Middle frontal gyrus (tissue), 1 donor: Measurements from ENCODE around the gene CDH20.

Source experiments
- DNase-seq: peaks from one replicate; pipeline ENCODE4 v3.0.0-alpha.2; 2015; ENCODE audit warnings: low spot score; ENCODE audit errors: extremely low spot score

CDH20 gene

DNA sequence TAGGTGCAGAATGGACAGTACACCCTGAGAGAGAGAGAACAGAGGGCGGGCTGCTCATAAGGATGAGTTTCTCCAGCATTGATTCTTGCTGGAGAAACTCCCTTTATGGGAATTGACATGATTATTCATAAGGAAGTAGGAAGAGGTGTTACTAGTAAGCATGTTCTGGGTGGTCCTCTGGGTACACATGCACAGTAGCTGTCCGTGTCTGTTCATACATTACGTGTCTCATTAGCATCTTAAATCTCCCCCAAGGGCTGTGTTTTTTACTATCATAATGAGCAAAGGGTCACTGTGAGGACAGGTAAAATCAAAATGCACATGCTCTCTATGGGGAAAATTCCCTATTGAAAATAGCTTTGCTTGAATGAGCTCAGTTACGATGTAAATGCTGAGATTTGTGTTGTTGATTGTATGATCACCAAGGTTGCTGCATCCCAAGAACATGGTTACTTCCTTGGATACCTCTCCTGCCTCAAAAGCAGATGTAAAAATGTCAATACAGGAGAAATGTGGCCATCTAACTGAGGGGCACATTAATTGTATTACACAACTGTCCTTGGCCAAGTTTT lies 238.9 kb downstream of the CDH20 start:
- no peak for DNase-seq

GRCh38 chr18:61572871-61573270 lies 239.6 kb downstream of the CDH20 start:
- no peak for DNase-seq

DNA sequence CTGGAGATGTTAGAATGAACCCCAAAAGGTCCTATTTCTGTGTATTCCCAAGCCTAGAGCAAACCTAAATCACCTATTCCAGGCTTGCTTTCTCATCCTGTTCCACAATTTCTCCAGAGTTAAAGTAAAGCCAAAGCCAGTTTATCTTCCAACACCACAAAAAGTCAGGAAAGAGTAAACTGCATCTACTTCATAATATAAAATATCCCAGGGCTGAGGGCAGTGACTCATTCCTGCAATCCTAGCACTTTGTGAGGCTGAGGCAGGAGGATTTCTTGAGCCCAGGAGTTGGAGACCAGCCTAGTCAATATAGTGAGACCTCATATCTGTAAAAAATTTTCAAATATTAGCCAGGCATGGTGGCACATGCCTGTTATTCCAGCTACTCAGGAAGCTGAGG lies 241.4 kb downstream of the CDH20 start:
- DNase-seq: no peak

DNA sequence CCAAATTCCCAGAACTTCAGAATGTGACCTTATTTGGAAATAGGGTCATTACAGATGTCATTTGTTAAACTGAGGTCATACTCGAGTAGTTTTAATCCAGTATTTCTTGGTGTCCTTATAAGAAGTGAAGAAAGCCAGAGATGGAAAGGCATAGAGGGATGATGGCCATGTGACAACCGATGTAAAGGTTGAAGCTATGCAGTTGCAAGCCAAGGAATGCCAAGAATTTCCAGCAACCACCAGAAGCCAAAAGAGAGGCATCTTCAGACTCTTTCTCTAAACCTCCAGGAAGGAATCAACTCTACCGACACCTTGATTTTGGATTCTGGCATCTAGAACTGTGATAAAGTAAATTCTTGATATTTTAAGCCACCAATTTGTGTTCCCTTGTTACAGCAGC lies 242.2 kb downstream of the CDH20 start:
- DNase-seq: no peak

DNA sequence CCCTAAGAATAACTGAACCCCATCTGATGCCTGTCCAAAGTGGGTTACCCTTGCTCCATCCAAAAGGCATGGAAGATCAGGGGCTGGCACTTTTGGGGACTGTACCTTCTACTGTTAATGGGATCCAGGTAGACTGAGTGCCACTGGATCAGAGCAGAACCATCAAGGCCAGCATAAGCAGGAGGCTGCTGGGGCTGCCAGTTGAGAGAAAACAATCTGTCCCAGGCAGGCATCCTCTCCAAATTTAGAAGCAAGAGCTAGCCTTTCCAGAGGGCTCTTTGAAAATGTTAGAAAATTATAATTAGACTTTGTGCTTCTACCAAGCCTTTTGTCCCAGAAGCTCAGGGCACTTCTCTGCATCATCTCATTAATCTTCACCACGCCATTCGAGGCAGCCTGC lies 245.6 kb downstream of the CDH20 start:
- DNase-seq: no peak

DNA sequence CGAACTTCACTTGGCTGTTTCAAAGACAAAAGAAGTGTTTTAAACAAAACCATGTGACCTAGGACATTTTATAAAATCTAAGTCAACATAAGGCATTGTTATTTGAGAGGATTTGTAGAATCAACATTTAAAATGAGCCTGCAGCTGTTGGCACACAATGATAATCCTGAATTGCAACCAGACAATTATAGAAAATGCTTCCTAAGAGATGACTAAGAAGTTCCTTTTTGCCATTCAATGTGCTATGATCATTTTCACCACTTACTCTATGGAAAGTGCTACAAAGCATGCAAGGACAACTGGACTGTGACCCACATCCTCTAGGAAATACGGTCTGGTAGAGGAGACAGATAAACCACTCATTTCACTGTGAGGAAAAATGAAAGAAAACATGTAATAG lies 246.4 kb downstream of the CDH20 start:
- DNase-seq: no peak

DNA sequence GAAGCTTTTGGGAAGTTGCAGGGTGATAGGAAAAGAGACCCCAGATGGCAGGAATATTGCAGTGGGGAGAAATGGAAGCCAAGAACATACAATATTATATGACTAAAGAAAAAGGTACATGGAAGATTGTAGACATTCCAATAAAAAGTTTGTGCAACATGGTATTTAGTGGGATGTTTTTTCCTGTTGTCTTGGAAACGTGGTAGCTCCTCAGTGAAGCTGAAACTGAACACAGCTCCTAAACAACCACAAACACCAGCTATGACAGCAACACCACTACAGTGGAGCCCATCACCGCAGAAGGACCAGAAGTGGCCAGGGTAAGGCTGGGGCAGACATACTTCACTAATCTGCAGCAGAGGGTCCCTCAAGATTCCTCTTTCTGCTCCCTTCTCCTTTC lies 246.8 kb downstream of the CDH20 start:
- no peak for DNase-seq

GRCh38 chr18:61581578-61582201 lies 248.5 kb downstream of the CDH20 start:
- DNase-seq: peak; percentile 22

- DNase-seq: no peak
These were observed 249.0 kb downstream of the CDH20 start for GRCh38 chr18:61582202-61582710.

GRCh38 chr18:61583548-61583947 lies 250.3 kb downstream of the CDH20 start:
- DNase-seq: no peak

DNA sequence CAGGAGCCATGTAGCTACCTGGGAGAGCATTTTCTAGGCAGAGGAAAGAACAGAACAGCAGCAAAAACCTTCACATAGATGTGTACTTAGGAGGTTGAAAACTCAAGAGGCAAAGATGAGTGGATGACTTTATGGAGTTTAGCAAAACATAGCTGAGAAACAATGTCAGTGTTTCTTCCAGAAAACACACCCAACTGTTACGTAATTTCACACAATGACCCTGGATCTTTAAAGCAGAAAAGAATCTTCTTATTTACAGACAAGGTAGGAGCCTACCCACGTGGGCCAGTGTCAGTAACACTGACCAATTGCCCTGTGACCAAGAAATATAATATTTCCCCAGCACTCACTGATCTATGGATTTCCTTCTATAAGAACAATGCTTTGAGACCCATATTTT lies 254.6 kb downstream of the CDH20 start:
- no peak for DNase-seq

GRCh38 chr18:61589053-61589723 lies 256.0 kb downstream of the CDH20 start:
- no peak for DNase-seq

DNA sequence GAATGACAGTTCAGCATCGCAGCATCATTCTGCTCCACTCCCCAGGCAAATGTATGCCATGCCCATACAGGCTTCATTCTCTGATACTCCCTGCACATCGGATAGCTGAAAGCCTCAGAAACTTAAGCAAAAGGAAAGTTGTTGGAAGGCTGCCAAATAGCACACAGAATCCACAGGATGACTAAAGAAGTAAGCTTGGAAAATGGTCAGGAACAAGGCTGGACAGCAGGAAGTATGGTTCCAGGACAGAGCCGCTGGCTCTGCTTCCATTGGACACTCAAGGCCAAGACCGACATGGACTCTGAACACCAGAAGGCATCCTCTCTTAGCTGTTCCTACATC lies 256.5 kb downstream of the CDH20 start:
- no peak for DNase-seq

GRCh38 chr18:61591253-61591652 lies 258.0 kb downstream of the CDH20 start:
- no peak for DNase-seq

- DNase-seq: no peak
These were observed 262.5 kb downstream of the CDH20 start for GRCh38 chr18:61595615-61596251.

- no peak for DNase-seq
These were observed 263.1 kb downstream of the CDH20 start for GRCh38 chr18:61596296-61596695.

- DNase-seq: no peak
These were observed 264.1 kb downstream of the CDH20 start for GRCh38 chr18:61597316-61597715.

GRCh38 chr18:61600422-61600821 lies 267.2 kb downstream of the CDH20 start:
- DNase-seq: no peak

GRCh38 chr18:61602836-61603235 lies 269.6 kb downstream of the CDH20 start:
- no peak for DNase-seq
